NCI-H2107 (cell line): ENCODE data around the gene BTLA.
"Not testable (repeated sequence)": the region's sequence is repeated elsewhere in the genome, so short reads cannot be mapped to it uniquely, and the experiment has no call there.

ENCODE experiments used
- DNase-seq: peaks from one replicate; lab custom pipeline; 2025; lab: John Stamatoyannopoulos, UW

The BTLA gene

GRCh38 chr3:112491373-112491772 is 7.9 kb downstream of the BTLA start:
- no peak for DNase-seq

GRCh38 chr3:112489674-112490479 is 9.4 kb downstream of the BTLA start:
- DNase-seq, result no peak

GRCh38 chr3:112486811-112487505 is 12.3 kb downstream of the BTLA start:
- DNase-seq, result no peak

DNA sequence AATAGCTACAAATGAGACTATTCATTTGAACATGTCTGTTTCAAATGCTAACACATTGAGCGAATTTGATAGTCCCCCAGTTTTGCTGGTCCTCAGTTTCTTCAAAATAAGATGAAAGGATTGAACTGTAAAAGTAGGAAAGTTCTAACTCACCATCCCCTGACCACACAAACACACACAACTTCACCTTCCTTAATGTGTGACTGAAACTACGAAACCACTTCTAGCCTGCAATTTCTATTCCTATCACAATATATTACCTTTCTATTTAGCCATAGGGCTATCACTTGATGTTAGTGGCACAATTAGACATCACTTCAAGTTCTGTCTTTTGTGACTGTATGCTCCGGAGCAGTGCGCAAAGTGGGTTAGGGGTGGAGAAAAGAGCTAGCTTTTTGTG is 14.9 kb downstream of the BTLA start:
- DNase-seq, result no peak

- no peak for DNase-seq
Measured at GRCh38 chr3:112482675-112483074, 16.6 kb downstream of the BTLA start.

DNA sequence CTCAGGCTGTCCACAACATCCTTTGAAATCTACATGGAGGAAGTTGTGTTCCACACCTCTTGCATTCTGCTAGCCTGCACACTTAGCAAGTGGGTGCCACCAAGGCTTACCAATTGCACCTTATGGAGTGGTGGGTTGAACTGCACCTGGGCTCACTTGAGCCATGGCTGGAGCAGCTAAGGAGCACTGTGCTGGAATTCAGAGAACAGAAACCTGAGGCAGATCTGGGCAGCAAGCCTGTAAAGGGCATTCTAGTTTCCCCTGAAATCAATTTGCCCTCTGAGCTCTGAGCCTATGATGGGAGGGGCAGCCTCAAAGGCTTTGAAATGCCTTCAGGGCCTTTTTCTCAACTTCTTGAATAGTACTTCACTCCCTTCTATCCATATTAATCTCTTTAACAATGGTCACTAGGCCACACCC is 18.0 kb downstream of the BTLA start:
- no peak for DNase-seq

DNA sequence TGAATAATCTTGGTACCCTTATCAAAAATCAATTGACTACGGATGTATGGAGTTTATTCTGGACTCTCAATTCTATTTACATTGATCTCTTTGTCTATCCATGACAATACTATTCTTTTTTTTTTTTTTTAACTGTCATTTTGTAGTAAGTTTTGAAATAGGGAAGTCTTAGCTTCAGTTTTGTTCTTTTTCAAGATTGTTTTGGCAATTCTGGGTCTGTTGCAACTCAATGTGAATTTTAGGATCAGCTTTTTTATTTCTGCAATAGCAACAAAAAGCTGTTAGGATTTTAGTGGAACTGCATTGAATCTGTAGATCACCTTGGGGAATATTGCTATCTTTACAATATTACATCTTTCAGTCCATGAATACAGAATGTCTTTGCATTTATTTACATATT is 21.4 kb downstream of the BTLA start:
- DNase-seq, result no peak

DNA sequence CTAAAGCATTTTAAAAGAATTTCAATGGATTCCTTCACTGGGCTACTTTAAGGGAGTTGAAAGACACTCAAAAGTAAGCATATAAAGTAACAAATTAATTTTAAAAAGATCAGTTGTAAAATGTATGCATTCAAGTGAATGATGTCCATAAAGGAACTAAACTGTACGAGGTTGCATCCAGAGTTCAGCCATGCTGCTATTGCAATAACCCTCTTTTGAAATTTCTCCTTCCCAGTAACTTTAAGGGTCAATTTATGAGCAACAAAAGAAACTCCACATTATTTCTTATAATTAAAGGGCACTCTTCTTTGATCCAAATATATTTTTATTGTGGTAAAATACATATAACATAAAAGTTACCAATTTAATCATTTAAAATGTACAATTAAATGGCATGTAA is 22.9 kb downstream of the BTLA start:
- DNase-seq, result no peak

DNA sequence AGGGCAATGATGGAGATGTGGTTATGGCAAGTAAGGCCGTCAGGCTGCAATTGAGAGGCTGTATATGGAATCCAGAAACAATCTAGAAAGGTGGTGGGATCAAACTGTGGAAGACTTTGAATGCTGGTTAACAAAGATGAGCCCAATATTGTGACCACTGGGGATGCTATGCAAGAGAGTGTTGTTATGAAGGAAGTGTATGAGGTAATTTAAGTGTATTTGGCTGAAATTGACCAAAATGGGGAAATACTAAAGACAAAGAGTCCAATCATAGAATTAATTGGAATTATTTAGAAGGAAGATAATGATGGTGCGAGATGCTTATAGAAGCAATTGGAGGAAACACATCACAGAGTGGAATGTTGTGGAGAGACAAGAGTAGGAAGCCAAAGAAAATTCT is 24.5 kb downstream of the BTLA start:
- no peak for DNase-seq

GRCh38 chr3:112472691-112473090 is 26.6 kb downstream of the BTLA start:
- DNase-seq, result no peak

DNA sequence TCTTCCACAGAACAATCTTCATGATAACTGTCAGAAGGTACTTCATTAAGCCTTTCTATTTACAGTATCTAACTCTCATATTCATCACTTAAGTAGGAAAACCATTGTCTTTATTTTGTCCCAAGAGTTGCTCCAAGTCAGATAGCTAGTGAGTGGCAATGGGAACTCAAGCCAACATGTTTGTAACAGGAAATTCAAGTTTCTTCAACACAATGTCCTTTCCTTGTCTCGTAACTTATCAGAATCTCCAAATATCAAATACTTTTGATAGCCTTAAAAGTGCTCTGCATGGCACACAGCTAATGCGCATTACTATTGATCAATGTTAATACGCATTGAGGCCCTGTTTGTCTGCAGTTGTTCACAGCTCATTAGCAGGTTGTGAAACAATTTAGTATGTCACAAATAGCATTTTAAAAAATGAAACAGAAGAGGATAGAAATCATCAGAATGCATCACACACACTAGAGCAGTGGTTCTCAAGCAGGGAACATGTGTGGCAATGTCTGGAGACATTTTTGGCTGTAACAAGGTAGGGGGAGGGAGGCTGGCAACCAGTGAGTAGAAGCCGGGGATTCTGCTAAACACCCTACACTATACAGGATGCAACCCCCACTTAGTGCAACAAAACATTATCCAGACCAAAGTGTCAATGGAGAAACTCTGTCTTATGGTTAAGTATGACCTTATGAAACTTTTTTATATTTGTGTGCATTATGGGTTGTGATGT is 27.5 kb downstream of the BTLA start:
- DNase-seq, result no peak

- no peak for DNase-seq
Measured at GRCh38 chr3:112470788-112471187, 28.5 kb downstream of the BTLA start.

DNA sequence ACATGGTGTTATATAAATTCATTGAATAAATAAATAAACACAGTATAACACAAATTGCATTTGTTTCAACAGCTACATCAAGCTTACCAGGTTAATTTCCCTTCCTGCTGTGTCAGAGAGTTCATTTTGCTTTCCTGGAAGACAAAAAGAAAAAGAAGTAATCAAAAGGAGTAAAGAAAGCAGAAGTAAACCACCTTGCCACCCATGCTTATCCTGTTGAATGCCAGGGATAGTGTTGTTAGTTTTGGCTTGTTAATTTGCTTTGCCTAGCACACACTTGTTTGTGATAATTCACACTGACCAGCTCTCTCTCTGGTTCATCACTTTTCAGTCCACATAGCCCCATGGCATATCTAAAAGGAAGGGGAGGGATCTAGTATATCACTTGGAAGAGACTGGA is 29.6 kb downstream of the BTLA start:
- DNase-seq, result no peak

DNA sequence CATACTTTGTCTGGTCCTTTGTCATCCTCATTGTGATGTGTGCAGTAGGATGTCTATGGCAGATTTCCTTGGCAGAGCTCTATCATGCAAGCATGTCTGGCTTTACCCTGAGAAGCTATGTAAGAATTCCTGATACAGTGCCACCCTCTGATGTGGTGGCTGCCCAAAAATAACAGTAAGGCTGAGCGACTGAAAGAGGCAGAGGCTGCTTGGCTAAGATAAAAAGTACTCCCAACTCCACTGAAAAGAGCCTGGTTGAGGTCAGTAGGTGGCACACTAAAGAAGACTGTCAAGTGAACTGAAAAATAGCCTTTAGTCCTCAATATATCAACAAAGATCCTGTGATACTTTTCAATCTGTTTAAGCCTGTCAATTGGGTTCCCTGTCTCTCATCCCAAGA is 31.7 kb downstream of the BTLA start:
- DNase-seq, result no peak

GRCh38 chr3:112466020-112466419 is 33.3 kb downstream of the BTLA start:
- no peak for DNase-seq

DNA sequence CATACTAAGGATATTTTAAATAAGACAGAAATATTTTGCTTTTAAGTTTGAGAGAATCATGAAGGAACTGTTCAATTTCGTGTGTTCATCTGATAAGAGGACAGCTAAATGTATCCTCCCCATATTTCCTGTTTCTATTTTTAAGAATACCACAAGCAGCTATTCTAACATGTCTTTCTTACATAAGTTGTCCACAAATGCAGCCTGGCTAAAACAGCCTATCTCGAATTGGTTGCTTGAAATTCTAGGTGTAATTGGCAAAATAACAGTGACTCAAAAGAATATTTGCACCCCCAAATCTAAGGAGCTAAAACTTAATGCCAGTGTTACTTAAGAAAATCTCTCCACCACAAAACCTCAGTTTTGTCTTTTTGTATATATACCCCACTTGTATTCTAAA is 35.0 kb downstream of the BTLA start:
- DNase-seq, result no peak

DNA sequence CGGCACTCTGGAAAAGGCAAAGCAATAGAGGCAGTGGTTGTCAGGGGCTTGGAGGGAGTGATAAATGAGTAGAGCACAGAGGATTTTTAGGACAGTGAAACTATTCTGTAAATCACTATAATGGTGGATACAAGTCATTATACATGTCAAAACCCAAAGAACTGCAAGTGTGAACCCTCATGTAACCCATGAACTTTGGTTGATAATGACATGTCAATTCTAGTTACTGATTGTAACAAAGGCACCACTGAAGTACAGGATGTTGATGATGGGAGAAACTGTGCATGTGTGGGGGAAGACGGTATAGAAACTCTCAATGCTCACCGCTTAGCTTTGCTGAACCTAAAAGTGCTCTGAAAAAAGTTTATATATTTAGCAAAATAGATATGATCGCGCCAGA is 36.0 kb downstream of the BTLA start:
- no peak for DNase-seq

DNA sequence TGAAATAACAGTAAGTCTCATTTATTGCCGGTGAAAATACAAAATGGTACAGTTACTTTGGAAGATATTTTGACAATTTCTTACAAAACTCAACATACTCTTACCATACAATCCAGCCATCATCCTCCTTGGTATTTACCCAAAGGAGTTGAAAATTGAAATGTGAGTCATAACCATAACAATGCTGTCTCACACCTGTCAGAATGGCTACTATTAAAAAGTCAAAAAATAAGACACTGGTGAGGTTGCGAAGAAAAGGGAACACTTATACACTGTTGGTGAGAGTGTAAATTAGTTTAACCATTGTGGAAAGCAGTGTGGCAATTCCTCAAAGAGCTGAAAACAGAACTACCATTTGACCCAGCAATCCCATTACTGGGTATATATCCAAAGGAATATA is 37.5 kb downstream of the BTLA start:
- DNase-seq, result not testable (repeated sequence)

- no peak for DNase-seq
Measured at GRCh38 chr3:112460519-112461195, 38.6 kb downstream of the BTLA start.

GRCh38 chr3:112459750-112460149 is 39.5 kb downstream of the BTLA start:
- DNase-seq, result no peak

GRCh38 chr3:112456147-112456546 is 43.1 kb downstream of the BTLA start:
- DNase-seq, result no peak

DNA sequence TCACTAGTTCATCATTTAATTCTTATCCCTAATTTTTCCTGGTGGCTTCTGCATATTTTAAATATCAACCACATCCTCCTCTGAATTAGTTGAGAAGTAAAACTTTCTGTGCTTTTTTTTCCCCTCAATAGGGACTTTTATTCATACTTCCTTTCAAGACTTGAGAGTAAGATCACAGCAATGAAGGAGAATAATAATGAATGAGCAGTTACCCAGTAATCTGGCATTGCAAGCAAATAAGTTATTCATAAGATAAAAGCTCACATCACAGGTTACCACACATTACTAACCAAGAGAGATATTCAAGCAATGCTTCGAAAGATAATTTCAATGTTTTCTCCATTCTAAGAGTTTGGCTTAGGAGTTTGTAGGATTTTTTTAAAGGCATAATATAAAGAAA is 50.3 kb downstream of the BTLA start:
- no peak for DNase-seq
